Activated CD8-positive, alpha-beta memory T cell treated with anti-CD3 and anti-CD28 coated beads, Interleukin-2, amount 50 U/mL, for 1 hour (primary cell): ENCODE measurements around the gene SESTD1.

Experiments
- DNase-seq: peaks from one replicate; pipeline ENCODE4 v3.0.0-alpha.2; 2020; ENCODE audit errors: extremely low read depth

The SESTD1 gene

GRCh38 chr2:179184610-179185009 is 80.0 kb downstream of the SESTD1 start:
- no peak for DNase-seq

- DNase-seq, result no peak
Observed at GRCh38 chr2:179181002-179181401, 83.6 kb downstream of the SESTD1 start.

- DNase-seq, result no peak
Observed at GRCh38 chr2:179180242-179180641, 84.4 kb downstream of the SESTD1 start.

GRCh38 chr2:179179719-179180118 is 84.9 kb downstream of the SESTD1 start:
- no peak for DNase-seq

GRCh38 chr2:179177694-179178093 is 86.9 kb downstream of the SESTD1 start:
- DNase-seq, result no peak

- DNase-seq, result no peak
Observed at GRCh38 chr2:179174240-179174639, 90.4 kb downstream of the SESTD1 start.

GRCh38 chr2:179172894-179173293 is 91.7 kb downstream of the SESTD1 start:
- no peak for DNase-seq

- no peak for DNase-seq
Observed at GRCh38 chr2:179171371-179171770, 93.3 kb downstream of the SESTD1 start.

GRCh38 chr2:179170901-179171300 is 93.7 kb downstream of the SESTD1 start:
- DNase-seq, result no peak

- no peak for DNase-seq
Observed at GRCh38 chr2:179165356-179166000, 99.2 kb downstream of the SESTD1 start.

GRCh38 chr2:179141206-179141605 is 123.4 kb downstream of the SESTD1 start:
- DNase-seq, result no peak

- no peak for DNase-seq
Observed at GRCh38 chr2:179140571-179140970, 124.1 kb downstream of the SESTD1 start.

GRCh38 chr2:179139506-179139905 is 125.1 kb downstream of the SESTD1 start:
- no peak for DNase-seq

- no peak for DNase-seq
Observed at GRCh38 chr2:179137200-179137759, 127.4 kb downstream of the SESTD1 start.

GRCh38 chr2:179133016-179133415 is 131.6 kb downstream of the SESTD1 start:
- DNase-seq, result no peak

GRCh38 chr2:179132076-179132475 is 132.6 kb downstream of the SESTD1 start:
- no peak for DNase-seq

- DNase-seq, result no peak
Observed at GRCh38 chr2:179130560-179130959, 134.1 kb downstream of the SESTD1 start.

- DNase-seq, result no peak
Observed at GRCh38 chr2:179129574-179130238, 134.9 kb downstream of the SESTD1 start.

GRCh38 chr2:179125404-179125803 is 139.2 kb downstream of the SESTD1 start:
- DNase-seq, result no peak

- DNase-seq, result no peak
Observed at GRCh38 chr2:179124282-179124681, 140.3 kb downstream of the SESTD1 start.

GRCh38 chr2:179123272-179123662 is 141.4 kb downstream of the SESTD1 start:
- no peak for DNase-seq

- DNase-seq, result no peak
Observed at GRCh38 chr2:179107737-179108136, 156.9 kb downstream of the SESTD1 start.

GRCh38 chr2:179106676-179107428 is 157.8 kb downstream of the SESTD1 start:
- DNase-seq, result no peak
